Measurements from ENCODE around the gene MIXL1. TPM values are rescaled to one million over a fixed set of nuclear protein-coding genes. Genes with fewer than 3 reads are reported as not detected.
A peak's percentile ranks its signal among the peaks of the same experiment; 100 is the strongest.

The MIXL1 gene
- total RNA-seq, 4 donors from 2014 or later: not detected

DNA sequence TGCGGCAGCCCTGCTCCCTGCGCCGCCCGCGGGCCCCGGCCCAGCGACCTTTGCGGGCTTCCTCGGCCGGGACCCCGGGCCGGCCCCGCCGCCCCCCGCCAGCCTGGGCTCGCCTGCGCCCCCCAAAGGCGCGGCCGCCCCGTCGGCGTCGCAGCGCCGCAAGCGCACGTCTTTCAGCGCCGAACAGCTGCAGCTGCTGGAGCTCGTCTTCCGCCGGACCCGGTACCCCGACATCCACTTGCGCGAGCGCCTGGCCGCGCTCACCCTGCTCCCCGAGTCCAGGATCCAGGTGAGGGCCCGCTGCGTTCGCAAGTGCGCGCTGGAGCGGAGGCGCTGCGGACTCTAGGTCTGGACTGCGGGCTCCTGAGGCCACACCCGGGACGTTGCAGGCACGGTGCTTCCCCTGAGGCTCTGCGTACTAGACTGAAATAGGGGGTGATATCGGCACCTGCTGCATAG is 351 bp downstream of the MIXL1 start:
- intact Hi-C loops (cut with DNase I): no loop called here
- H3K27ac ChIP-seq (replicated peaks in 1 of 4): no peak overlapping the region
- TF ChIP-seq, protein P1, sequence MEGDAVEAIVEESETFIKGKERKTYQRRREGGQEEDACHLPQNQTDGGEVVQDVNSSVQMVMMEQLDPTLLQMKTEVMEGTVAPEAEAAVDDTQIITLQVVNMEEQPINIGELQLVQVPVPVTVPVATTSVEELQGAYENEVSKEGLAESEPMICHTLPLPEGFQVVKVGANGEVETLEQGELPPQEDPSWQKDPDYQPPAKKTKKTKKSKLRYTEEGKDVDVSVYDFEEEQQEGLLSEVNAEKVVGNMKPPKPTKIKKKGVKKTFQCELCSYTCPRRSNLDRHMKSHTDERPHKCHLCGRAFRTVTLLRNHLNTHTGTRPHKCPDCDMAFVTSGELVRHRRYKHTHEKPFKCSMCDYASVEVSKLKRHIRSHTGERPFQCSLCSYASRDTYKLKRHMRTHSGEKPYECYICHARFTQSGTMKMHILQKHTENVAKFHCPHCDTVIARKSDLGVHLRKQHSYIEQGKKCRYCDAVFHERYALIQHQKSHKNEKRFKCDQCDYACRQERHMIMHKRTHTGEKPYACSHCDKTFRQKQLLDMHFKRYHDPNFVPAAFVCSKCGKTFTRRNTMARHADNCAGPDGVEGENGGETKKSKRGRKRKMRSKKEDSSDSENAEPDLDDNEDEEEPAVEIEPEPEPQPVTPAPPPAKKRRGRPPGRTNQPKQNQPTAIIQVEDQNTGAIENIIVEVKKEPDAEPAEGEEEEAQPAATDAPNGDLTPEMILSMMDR (IDR thresholded peaks at IDR 0.05): no peak
- TF ChIP-seq POLR2A (IDR thresholded peaks at IDR 0.05; ENCODE audit: low read depth) (no peak), POLR2AphosphoS5 (IDR thresholded peaks at IDR 0.05) (no peak), EP300 (IDR thresholded peaks at IDR 0.05) (no peak)
- H3K27me3 ChIP-seq: peaks cover 0 to 36% (median 13%) of the 10 kb centered on the region in 4 donors
- 15% methylated on average over 3 of the region's 55 CpGs for WGBS
- no peaks in the 10 kb centered on the region for H3K36me3 ChIP-seq
- DNase-seq (ENCODE audit: extremely low spot score): no peak
- H3K4me3 ChIP-seq: peak overlapping the region; percentile 43 to 60 (median 46)
- no peaks in the 10 kb centered on the region for H3K9me3 ChIP-seq
- H3K4me1 ChIP-seq: peaks cover 4 to 16% (median 12%) of the 10 kb centered on the region in 4 donors

DNA sequence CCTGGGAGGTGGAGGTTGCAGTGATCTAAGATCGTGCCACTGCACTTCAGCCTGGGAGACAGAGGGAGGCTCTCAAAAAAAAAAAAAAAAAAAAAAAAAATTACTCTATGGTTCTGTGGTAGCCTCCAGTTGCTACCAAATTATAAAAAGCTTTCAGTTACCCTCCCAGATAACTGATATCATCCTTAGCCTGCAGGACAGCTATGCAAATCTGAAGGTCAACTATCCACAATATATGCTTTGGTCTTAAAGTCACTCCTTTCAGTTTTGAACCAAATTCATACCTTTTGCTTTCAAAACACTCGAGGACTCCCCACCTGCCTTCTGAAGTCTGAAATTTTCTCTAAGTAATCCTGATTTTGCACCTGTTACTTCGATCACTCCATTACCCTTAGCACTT is 3.1 kb downstream of the MIXL1 start:
- no peaks in the 10 kb centered on the region for H3K9me3 ChIP-seq
- peaks cover 4 to 16% (median 12%) of the 10 kb centered on the region in 4 donors for H3K4me1 ChIP-seq
- 92% methylated on average over 3 of the region's 3 CpGs for WGBS
- peaks cover 0 to 36% (median 13%) of the 10 kb centered on the region in 4 donors for H3K27me3 ChIP-seq
- H3K36me3 ChIP-seq: peaks cover 0 to 5% (median 2%) of the 10 kb centered on the region in 4 donors
- TF ChIP-seq POLR2A (IDR thresholded peaks at IDR 0.05; ENCODE audit: low read depth) (no peak), EP300 (IDR thresholded peaks at IDR 0.05) (no peak), POLR2AphosphoS5 (IDR thresholded peaks at IDR 0.05) (no peak)
- TF ChIP-seq, protein P1 (IDR thresholded peaks at IDR 0.05): no peak
- DNase-seq (ENCODE audit: extremely low spot score): no peak
- no peak overlapping the region for H3K4me3 ChIP-seq
- intact Hi-C loops (cut with DNase I): no loop called here
- no peak overlapping the region for H3K27ac ChIP-seq (replicated peaks in 1 of 4)

DNA sequence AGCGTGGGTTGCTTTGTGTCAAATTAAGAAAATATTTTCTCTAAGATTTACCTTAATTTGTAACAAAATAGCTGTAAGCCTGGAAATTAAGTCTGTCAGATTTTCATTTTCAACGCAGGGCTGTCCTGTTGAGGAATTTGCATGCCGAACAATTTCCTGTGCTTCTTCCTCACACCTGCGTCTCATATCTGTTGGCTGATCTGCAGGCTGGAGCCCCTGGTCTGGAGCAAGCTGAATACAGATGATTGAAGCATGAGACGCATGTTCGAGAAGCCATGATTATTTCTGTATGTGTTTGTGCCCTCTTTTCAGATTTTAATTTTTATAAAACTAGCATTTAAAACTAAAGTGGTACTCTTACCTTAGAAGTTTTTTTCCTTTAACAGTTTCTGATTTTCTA is 9.8 kb downstream of the MIXL1 start:
- Histone ChIP-seq H3K27ac (replicated peaks in 1 of 4) (no peak overlapping the region), H3K36me3 (peaks cover 0 to 51% (median 12%) of the 10 kb centered on the region in 4 donors), H3K4me3 (no peak overlapping the region), H3K4me1 (no peaks in the 10 kb centered on the region), H3K27me3 (no peaks in the 10 kb centered on the region), H3K9me3 (no peaks in the 10 kb centered on the region)
- intact Hi-C loops (cut with DNase I): no loop called here
- no peak for DNase-seq (ENCODE audit: extremely low spot score)
- TF ChIP-seq POLR2A (IDR thresholded peaks at IDR 0.05; ENCODE audit: low read depth): no peak
- TF ChIP-seq, protein P1 (IDR thresholded peaks at IDR 0.05): no peak
- TF ChIP-seq POLR2AphosphoS5 (IDR thresholded peaks at IDR 0.05): no peak
- no peak for TF ChIP-seq EP300 (IDR thresholded peaks at IDR 0.05)
- WGBS: 92% methylated on average over 6 of the region's 6 CpGs

DNA sequence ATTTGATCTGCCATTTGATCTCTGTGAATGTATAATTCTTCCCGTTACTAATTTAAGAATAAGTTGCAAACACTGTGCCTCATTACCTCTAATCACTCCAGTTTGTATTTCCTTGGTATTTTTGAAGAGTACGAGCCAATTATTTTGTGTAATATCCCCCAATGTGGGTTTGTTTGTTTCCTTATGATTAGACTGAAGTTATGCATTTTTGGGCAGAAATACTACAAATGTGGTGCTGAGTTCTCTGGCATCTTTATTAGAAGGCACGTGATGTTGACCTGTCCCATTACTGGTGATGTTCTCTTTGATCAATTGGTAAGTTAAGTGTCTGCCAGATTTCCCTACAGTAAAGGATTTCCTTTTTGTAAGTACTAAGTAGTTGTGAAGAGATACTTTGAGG is 10.3 kb downstream of the MIXL1 start:
- Histone ChIP-seq H3K4me3 (no peak overlapping the region), H3K9me3 (no peaks in the 10 kb centered on the region), H3K27ac (replicated peaks in 1 of 4) (no peak overlapping the region), H3K4me1 (no peaks in the 10 kb centered on the region), H3K36me3 (peaks cover 0 to 51% (median 14%) of the 10 kb centered on the region in 4 donors), H3K27me3 (no peaks in the 10 kb centered on the region)
- WGBS: 94% methylated on average over 3 of the region's 3 CpGs
- intact Hi-C loops (cut with DNase I): no loop called here
- no peak for DNase-seq (ENCODE audit: extremely low spot score)
- TF ChIP-seq POLR2A (IDR thresholded peaks at IDR 0.05; ENCODE audit: low read depth) (no peak), POLR2AphosphoS5 (IDR thresholded peaks at IDR 0.05) (no peak), EP300 (IDR thresholded peaks at IDR 0.05) (no peak)
- TF ChIP-seq, protein P1 (IDR thresholded peaks at IDR 0.05): no peak

DNA sequence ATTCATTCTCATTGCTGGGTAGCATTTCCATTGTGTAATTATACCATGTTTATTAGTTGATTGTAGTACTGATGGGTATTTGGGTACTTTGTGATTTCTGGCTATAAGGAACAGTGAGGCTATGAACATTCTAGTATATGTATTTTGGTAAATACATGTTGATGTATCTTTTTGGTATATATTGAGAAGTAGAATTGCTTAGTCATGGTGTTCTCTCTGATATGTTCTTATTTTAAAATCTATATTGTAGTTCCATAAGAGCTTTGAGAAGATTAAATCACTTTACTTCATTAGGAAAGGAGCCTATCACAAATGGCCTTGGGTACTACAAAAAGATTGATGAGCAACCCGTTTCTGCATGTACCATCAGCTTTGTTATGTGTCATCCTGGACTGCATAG is 13.4 kb downstream of the MIXL1 start:
- H3K9me3 ChIP-seq: no peaks in the 10 kb centered on the region
- no peaks in the 10 kb centered on the region for H3K27me3 ChIP-seq
- H3K36me3 ChIP-seq: peaks cover 0 to 44% (median 12%) of the 10 kb centered on the region in 4 donors
- WGBS: 83% methylated on average over 1 of the region's 1 CpG
- intact Hi-C loops (cut with DNase I): no loop called here
- H3K4me3 ChIP-seq: no peak overlapping the region
- DNase-seq (ENCODE audit: extremely low spot score): no peak
- no peak overlapping the region for H3K27ac ChIP-seq (replicated peaks in 1 of 4)
- TF ChIP-seq, protein P1 (IDR thresholded peaks at IDR 0.05): no peak
- TF ChIP-seq POLR2AphosphoS5 (IDR thresholded peaks at IDR 0.05) (no peak), POLR2A (IDR thresholded peaks at IDR 0.05; ENCODE audit: low read depth) (no peak), EP300 (IDR thresholded peaks at IDR 0.05) (no peak)
- no peaks in the 10 kb centered on the region for H3K4me1 ChIP-seq
